ENCODE data around the gene TRPM6.

Gene TRPM6

GRCh38 chr9:74887041-74887980, at the start of gene TRPM6:
Gene TRPM6, minus strand, starts transcription at chr9:74887921. Its CDS starts 65 bp downstream, at chr9:74887856.
- no peak for TF ChIP-seq CTCF (IDR thresholded peaks at IDR 0.05; ENCODE audit: insufficient read depth, missing control alignments)
- no peak for DNase-seq (ENCODE audit: insufficient read length, low spot score)
- FAIRE-seq, result no peak

- FAIRE-seq, result no peak
- DNase-seq (ENCODE audit: insufficient read length, low spot score), result no peak
- TF ChIP-seq CTCF (IDR thresholded peaks at IDR 0.05; ENCODE audit: insufficient read depth, missing control alignments), result no peak
Observed at GRCh38 chr9:74935008-74935407, 47.3 kb upstream of the TRPM6 start.

- TF ChIP-seq CTCF (IDR thresholded peaks at IDR 0.05; ENCODE audit: insufficient read depth, missing control alignments), result no peak
- no peak for DNase-seq (ENCODE audit: insufficient read length, low spot score)
- no peak for FAIRE-seq
Observed at GRCh38 chr9:74921737-74922136, 34.0 kb upstream of the TRPM6 start.

GRCh38 chr9:74920944-74921626, 33.4 kb upstream of the TRPM6 start:
- DNase-seq (ENCODE audit: insufficient read length, low spot score) (no peak), FAIRE-seq (no peak)
- TF ChIP-seq CTCF (IDR thresholded peaks at IDR 0.05; ENCODE audit: insufficient read depth, missing control alignments), result no peak

GRCh38 chr9:74910036-74910435, 22.3 kb upstream of the TRPM6 start:
- FAIRE-seq (no peak), DNase-seq (ENCODE audit: insufficient read length, low spot score) (no peak)
- no peak for TF ChIP-seq CTCF (IDR thresholded peaks at IDR 0.05; ENCODE audit: insufficient read depth, missing control alignments)

- no peak for DNase-seq (ENCODE audit: insufficient read length, low spot score)
- FAIRE-seq, result no peak
- TF ChIP-seq CTCF (IDR thresholded peaks at IDR 0.05; ENCODE audit: insufficient read depth, missing control alignments), result no peak
Observed at GRCh38 chr9:74908665-74909064, 20.9 kb upstream of the TRPM6 start.
